AG20443 (cell line): ENCODE results near the gene ACE.
A peak's percentile ranks its signal among the peaks of the same experiment; 100 is the strongest.

Experiments used
- DNase-seq: peaks from one replicate; pipeline ENCODE4 v3.0.0; 2012; ENCODE audit warnings: low spot score, mixed read lengths

Gene ACE

DNA sequence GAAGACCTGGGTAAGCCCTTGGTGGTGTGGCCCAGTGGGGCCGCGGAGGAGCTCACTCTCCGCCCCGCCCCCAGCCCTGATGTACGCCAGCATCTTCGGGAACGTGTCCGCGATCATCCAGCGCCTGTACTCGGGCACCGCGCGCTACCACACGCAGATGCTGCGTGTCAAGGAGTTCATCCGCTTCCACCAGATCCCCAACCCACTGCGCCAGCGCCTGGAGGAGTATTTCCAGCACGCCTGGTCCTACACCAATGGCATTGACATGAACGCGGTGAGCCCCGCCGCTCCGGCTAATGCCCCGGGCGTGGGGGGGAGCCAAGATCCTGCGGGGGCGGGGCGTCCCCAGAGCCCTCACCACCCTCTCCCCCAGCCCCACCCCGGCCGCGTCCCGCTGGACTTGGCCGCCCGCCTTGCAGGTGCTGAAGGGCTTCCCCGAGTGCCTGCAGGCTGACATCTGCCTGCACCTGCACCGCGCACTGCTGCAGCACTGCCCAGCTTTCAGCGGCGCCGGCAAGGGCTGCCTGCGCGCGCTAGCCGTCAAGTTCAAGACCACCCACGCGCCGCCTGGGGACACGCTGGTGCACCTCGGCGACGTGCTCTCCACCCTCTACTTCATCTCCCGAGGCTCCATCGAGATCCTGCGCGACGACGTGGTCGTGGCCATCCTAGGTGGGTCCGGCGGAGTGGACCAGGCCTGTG lies 61.3 kb downstream of the ACE start:
- no peak for DNase-seq

DNA sequence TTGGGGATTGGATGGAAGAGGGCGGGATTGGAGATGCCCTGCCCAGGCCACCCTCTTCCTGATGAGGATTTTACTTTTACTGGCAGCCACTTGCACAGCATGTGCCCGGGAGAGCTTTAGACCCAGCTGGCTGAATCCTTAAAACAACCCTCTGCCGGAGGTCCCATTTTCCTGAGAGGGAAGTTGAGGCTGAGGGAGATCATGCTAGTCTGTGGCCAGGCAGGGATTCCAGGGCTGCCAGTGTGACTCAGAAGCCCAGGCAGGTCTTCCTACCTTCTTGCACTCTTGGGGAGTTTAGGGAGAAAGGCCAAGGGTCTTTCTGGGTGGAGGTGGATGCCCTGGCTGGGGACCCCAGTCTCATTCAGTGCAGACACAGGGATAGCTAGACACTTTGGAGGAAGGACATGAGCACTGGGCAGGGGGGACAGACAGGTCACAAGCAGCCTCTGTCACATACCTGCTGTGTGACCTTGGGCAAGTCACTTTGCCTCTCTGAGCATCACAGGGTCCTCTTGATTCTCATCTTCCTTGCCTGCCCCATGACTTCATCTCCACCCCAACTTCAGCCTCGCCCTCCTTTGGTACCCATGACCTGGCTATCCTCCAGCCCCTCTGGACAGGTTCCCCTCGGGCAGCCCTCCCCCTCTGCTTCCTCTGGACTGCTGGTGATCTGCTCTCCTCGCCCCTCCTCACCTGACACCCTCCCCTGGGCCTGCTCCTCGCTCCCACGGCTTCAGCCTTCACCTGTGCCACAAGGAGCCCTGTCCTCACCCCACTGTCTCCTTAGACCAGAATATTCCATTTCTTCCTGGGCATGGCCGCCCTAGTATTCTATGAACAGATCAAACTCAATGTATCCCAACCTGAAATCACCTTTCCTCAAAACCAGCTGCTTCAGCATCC lies 62.1 kb downstream of the ACE start:
- DNase-seq: no peak

DNA sequence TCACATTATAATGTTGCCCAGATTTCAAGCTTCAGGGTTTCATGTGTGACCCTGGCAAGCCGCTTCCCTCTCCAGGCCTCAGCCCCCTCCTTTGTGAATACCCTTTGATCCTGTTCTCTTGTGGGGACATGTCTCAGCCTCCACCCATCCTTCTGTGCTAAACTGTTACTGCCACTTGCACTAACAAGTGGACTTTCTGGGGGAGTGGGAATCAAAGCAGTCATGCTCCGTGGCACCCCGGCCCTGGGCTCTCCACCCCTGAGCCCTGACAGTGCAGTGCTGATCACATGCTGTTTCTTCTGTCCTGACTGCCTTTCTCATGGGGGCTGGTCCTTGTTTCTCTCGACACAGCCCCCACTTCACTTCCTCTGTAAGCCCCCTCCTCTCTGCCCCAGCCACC lies 63.7 kb downstream of the ACE start:
- no peak for DNase-seq

DNA sequence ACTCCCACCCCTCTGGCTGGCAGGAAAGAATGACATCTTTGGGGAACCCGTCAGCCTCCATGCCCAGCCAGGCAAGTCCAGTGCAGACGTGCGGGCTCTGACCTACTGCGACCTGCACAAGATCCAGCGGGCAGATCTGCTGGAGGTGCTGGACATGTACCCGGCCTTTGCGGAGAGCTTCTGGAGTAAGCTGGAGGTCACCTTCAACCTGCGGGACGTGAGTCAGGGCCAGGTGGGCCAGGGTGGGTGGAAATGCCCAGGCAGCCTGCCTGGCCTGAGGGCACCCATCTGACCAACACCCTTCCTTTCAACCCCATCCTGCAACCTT lies 65.3 kb downstream of the ACE start:
- no peak for DNase-seq

DNA sequence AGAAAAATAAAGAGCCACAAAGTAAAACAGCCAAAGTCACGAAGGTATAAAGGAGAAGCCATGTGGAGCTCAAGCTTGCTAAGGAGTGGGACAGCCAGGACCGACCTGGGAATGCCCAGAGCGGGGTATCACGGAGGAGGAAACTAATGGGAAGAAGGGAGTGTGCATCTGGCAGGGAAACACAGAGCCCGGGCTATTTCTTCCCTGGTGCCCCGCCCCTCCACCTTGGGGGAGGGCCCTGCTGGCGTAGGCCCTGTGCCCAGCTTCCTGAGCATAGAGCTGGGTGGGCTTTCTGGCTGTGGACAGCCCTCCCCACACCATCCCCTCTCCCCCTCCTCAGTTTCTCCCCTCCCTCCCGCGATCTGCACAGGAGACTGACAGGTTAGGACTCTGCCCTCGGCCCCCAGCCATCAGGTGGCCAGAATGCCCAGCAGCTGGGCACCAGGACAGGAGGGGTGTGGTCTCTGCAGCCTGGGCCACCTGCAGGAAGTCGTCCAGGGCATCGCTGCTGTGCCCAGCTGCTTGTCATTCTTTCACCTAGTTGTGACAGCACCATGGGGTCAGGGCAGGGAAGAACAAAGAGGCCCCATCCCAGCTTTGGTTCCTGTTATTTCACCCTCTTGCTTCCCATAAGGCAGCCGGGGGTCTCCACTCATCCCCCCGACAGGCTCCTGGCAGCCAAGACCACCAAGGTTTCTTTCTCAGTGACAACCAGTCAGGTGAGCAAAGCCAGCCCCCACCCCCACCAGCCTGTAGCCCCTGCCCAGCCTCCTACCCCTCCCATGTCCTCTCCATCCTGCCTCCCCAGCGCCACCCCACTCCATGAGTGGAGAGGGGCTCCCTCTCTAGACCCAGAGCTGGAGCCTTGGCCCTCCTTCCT lies 66.3 kb downstream of the ACE start:
- peak; percentile 2 for DNase-seq

DNA sequence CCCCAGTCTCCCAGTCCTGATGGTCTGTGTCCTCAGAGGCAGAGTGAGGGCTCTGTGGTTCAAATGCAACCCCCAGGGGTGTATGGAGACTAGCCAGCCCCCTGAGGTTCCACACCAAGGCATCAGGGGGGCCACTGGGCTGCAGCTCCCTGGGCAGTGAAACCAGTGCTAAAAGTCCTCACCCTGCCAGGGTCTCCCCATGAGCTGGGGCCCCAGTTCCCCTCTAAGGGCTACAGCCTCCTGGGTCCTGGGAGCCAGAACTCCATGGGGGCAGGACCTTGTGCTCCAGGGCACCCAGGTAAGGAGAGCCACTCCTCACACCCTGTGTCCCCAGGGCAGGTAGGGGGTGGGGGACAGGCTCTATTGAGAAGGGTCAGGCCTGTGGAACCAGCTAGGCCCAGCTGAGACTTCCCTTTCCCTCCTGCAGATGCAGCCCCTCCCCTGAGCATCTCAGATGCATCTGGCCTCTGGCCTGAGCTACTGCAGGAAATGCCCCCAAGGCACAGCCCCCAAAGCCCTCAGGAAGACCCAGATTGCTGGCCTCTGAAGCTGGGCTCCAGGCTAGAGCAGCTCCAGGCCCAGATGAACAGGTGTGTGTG lies 67.1 kb downstream of the ACE start:
- DNase-seq: peak; percentile 2

DNA sequence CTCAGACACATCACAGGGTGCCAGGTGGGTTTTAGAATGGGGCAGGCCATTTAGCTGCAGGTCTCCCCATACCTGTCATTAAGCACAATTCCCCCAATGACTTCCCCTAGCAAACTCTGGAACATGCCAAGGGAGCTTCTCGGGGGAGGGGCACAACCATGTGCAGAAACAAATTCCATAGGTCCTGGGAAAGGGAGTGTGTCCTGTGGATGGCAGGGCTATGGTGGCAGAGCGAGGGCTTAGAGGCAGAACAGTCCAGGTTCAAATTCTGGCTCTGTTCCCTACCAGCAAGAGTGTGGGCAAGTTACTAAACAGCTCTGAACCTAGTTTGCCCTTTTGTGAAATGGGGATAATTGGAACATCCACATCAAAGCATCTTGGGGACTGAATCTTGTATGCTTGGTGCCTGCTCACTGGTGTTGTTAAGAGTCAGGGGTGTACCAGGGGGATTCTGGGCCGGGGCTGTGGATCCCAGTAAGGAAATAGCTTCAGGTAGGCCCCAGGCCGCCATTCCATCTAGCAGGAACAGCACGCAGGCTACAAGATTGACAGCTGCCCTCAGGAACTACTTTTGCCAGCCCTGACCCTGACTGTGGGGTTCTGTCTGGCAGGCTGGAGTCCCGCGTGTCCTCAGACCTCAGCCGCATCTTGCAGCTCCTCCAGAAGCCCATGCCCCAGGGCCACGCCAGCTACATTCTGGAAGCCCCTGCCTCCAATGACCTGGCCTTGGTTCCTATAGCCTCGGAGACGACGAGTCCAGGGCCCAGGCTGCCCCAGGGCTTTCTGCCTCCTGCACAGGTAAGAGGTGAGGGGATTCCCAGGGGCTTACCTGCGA lies 67.8 kb downstream of the ACE start:
- peak; percentile 3 for DNase-seq

DNA sequence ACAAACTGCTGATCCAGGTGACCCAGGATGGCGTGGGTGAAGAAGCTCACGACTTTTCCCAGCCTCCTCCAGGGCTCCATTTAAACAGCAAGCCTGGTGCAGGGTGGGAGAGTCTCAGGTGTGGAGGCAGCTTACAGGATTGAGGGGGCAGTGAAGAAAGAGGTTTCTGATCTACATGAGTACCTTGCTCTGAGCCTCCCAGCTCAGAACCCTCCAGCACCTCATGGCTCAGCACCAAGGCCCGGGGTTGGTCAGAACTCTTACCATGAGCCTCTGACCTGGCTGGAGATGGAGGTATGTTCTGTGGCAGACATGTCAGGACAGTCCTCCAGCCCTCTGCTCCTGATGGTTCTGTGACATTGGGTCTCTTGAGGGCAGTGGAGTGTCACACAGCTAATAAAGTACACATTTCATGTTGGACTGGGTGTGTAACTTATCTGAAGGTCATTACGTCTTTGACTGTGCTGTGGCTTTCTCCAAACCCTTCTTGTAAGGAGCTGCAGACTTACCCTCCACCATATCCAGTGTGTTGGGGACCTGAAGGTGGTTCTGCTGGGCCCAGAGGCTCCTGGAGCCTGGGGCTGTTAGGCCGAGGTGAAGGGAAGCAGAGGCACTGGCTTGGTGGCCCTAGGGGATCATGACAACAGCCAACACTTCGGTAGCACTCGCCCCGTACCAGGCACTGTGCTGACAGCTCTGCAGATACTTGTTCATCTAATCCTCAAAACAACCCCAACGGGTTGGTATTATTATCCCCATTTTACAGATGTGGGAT lies 69.6 kb downstream of the ACE start:
- DNase-seq: no peak

DNA sequence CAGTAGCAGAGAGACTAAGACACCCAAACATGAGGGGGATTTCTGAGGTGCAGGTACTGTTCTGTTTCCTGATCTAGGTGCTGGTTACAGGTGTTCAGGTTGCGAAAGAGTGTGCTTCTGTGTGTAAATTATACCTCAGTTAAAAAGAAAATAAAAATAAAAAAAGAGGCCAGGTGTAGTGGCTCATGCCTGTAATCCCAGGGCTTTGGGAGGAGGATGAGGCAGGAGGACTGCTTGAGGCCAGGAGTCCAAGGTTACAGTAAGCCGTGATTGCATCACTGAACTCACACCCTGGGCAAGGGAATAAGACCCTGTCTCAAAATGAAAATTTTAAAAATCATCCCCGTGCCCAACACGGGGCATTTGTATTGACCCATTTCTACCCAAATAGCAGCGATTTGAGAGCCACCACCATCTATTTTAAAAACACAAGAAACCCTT lies 70.2 kb downstream of the ACE start:
- no peak for DNase-seq
